SK-N-SH (cell line): ENCODE measurements around the gene SIGLEC12. TPM values are rescaled to one million over a fixed set of nuclear protein-coding genes. Genes with fewer than 3 reads are reported as not detected.

ENCODE experiments used
- CTCF ChIA-PET: fragments of 300-600, 350-600 bp; formaldehyde crosslinking; extraction: SDS; loops from one replicate; lab custom pipeline; 2021; lab: Yijun Ruan, JAX
- POLR2A ChIA-PET: fragments of 350-600 bp; sonication (Branson Sonifier 250); formaldehyde crosslinking; extraction: SDS; loops from one replicate; lab custom pipeline; 2020; ENCODE audit warnings: antibody characterized with exemption, inconsistent platforms; lab: Yijun Ruan, JAX
- DNase-seq: peaks from one replicate; pipeline ENCODE4 v3.0.0; 2012
- H2AFZ ChIP-seq: fragments of 200-600 bp; sonication (generic); 2 replicates; pipeline ENCODE4 v1.8.1; 2016; ENCODE audit warnings: antibody characterized with exemption, mild to moderate bottlenecking, low read depth
- H3F3A ChIP-seq: fragments of 200-600 bp; sonication (generic); replicated peaks from 2 replicates; pipeline ENCODE3; 2016; ENCODE audit warnings: antibody characterized with exemption, mild to moderate bottlenecking; ENCODE audit not compliant: insufficient read depth
- H3K27ac ChIP-seq, 2 experiments: fragments of 200-500 bp in 1 of 2; fragments of 200-600 bp in 1 of 2; sonication (Bioruptor generic) in 1 of 2; sonication (generic), shearing (Covaris generic) in 1 of 2; 2 replicates each; pipeline versions ENCODE4 v1.5.1 to v1.6.1; 2014 to 2016; ENCODE audit warnings: low read depth in 2 of 2, inconsistent platforms in 1 of 2, low read length in 1 of 2, mild to moderate bottlenecking in 1 of 2, mixed read lengths in 1 of 2
- H3K27me3 ChIP-seq: fragments of 200-600 bp; sonication (generic), shearing (Covaris generic); 2 replicates; pipeline ENCODE4 v1.6.1; 2016; ENCODE audit warnings: mixed run types; ENCODE audit not compliant: insufficient read depth
- H3K36me3 ChIP-seq, 2 experiments: fragments of 200-500 bp in 1 of 2; fragments of 200-600 bp in 1 of 2; sonication (Bioruptor generic) in 1 of 2; sonication (generic) in 1 of 2; replicated peaks in 1 of 2; 2 replicates each; pipeline versions ENCODE3 to v1.5.1; 2014 to 2016; ENCODE audit warnings: low read length in 1 of 2, mild to moderate bottlenecking in 1 of 2; ENCODE audit not compliant: insufficient read depth in 2 of 2, control insufficient read depth in 1 of 2
- H3K4me1 ChIP-seq, 2 experiments: fragments of 200-500 bp in 1 of 2; fragments of 200-600 bp in 1 of 2; sonication (Bioruptor generic) in 1 of 2; sonication (generic), shearing (Covaris generic) in 1 of 2; 2 replicates each; pipeline versions ENCODE4 v1.5.1 to v1.6.1; 2014 to 2016; ENCODE audit warnings: low read depth in 1 of 2, low read length in 1 of 2, mixed run types in 1 of 2; ENCODE audit not compliant: insufficient read depth in 2 of 2, control insufficient read depth in 1 of 2
- H3K4me2 ChIP-seq: fragments of 200-600 bp; sonication (generic), shearing (Covaris generic); 2 replicates; pipeline ENCODE4 v1.6.1; 2017; ENCODE audit warnings: mixed run types
- H3K4me3 ChIP-seq, 2 experiments: fragments of 200-500 bp in 1 of 2; fragments of 200-600 bp in 1 of 2; sonication (Bioruptor generic) in 1 of 2; sonication (generic), shearing (Covaris generic) in 1 of 2; 2 replicates each; pipeline versions ENCODE4 v1.5.1 to v1.8.1; 2014 to 2016; ENCODE audit warnings: low read depth in 2 of 2, inconsistent platforms in 1 of 2, low read length in 1 of 2, mild to moderate bottlenecking in 1 of 2, mixed read lengths in 1 of 2, moderate library complexity in 1 of 2
- H3K79me2 ChIP-seq: fragments of 200-600 bp; sonication (generic); 2 replicates; pipeline ENCODE4 v1.8.1; 2017; ENCODE audit warnings: mild to moderate bottlenecking; ENCODE audit not compliant: insufficient read depth
- H3K9ac ChIP-seq: fragments of 200-600 bp; sonication (generic); 2 replicates; pipeline ENCODE4 v1.6.1; 2017; ENCODE audit warnings: mixed run types
- H3K9me2 ChIP-seq: fragments of 200-600 bp; sonication (generic); 2 replicates; pipeline ENCODE4 v1.6.1; 2017; ENCODE audit warnings: mixed run types
- H3K9me3 ChIP-seq: fragments of 200-600 bp; sonication (generic); 2 replicates; pipeline ENCODE4 v1.6.1; 2017; ENCODE audit warnings: mixed run types, mild to moderate bottlenecking, moderate library complexity
- H4K20me1 ChIP-seq: fragments of 200-600 bp; sonication (generic); 2 replicates; pipeline ENCODE4 v1.6.1; 2017; ENCODE audit warnings: mild to moderate bottlenecking, mixed run types; ENCODE audit not compliant: insufficient read depth
- CTCF ChIP-seq: fragments of 200-600 bp; sonication (generic); IDR thresholded peaks from 2 replicates; pipeline ENCODE4 v1.6.1; 2017; ENCODE audit warnings: antibody characterized with exemption, mild to moderate bottlenecking, moderate library complexity
- ELF1 ChIP-seq: IDR thresholded peaks from 2 replicates; pipeline ENCODE4 v1.4.0; 2012
- EP300 ChIP-seq, 2 experiments: IDR thresholded peaks; 2 replicates each; pipeline versions ENCODE4 v1.4.0 to v1.6.1; 2012; ENCODE audit warnings: borderline replicate concordance in 1 of 2, low read depth in 1 of 2, low read length in 1 of 2
- EZH2phosphoT487 ChIP-seq: fragments of 200-600 bp; sonication (generic); IDR thresholded peaks from 2 replicates; pipeline ENCODE4 v1.6.1; 2017; ENCODE audit warnings: low read depth, mixed run types, mild to moderate bottlenecking, antibody characterized with exemption, moderate library complexity, borderline replicate concordance
- FOSL2 ChIP-seq: IDR thresholded peaks from 2 replicates; pipeline ENCODE4 v1.4.0; 2012; ENCODE audit warnings: low read depth, mild to moderate bottlenecking, moderate library complexity, borderline replicate concordance
- FOXM1 ChIP-seq: IDR thresholded peaks from 2 replicates; pipeline ENCODE4 v1.4.0; 2012; ENCODE audit warnings: low read depth, mild to moderate bottlenecking
- JUND ChIP-seq: IDR thresholded peaks from 2 replicates; pipeline ENCODE4 v1.4.0; 2012
- MAX ChIP-seq: IDR thresholded peaks from 2 replicates; pipeline ENCODE4 v1.4.0; 2012; ENCODE audit warnings: low read depth
- NFIC ChIP-seq: IDR thresholded peaks from 2 replicates; pipeline ENCODE4 v1.4.0; 2012; ENCODE audit warnings: borderline replicate concordance
- PBX3 ChIP-seq: IDR thresholded peaks from 2 replicates; pipeline ENCODE4; 2012
- POLR2AphosphoS5 ChIP-seq: IDR thresholded peaks from 2 replicates; pipeline ENCODE4 v1.6.1; 2012; ENCODE audit warnings: low read depth, low read length
- RAD21 ChIP-seq: IDR thresholded peaks from 2 replicates; pipeline ENCODE4 v1.6.1; 2012; ENCODE audit warnings: mild to moderate bottlenecking, low read length
- RFX5 ChIP-seq: IDR thresholded peaks from 2 replicates; pipeline ENCODE4 v1.6.1; 2012; ENCODE audit warnings: mild to moderate bottlenecking, improper control_type of control experiment, low read length
- RXRA ChIP-seq: IDR thresholded peaks from 2 replicates; pipeline ENCODE4 v1.4.0; 2012; ENCODE audit warnings: low read depth, mild to moderate bottlenecking, borderline replicate concordance
- SIN3A ChIP-seq: IDR thresholded peaks from 2 replicates; pipeline ENCODE4 v1.6.1; 2012; ENCODE audit warnings: low read depth, mild to moderate bottlenecking, low read length, moderate library complexity, borderline replicate concordance
- SMC3 ChIP-seq: IDR thresholded peaks from 2 replicates; pipeline ENCODE4 v1.6.1; 2012; ENCODE audit warnings: low read depth, low read length, improper control_type of control experiment
- TAF1 ChIP-seq: IDR thresholded peaks from 2 replicates; pipeline ENCODE4 v1.6.1; 2012; ENCODE audit warnings: low read depth, mild to moderate bottlenecking, low read length, moderate library complexity, borderline replicate concordance
- TEAD4 ChIP-seq: IDR thresholded peaks from 2 replicates; pipeline ENCODE4 v1.4.0; 2012; ENCODE audit warnings: mild to moderate bottlenecking, borderline replicate concordance; ENCODE audit not compliant: insufficient read depth
- YY1 ChIP-seq: IDR thresholded peaks from 2 replicates; pipeline ENCODE4 v1.4.0; 2012; ENCODE audit warnings: low read depth, mild to moderate bottlenecking
- WGBS: methylation state at CpG from one replicate; pipeline ENCODE4 v1.1.6; 2017; ENCODE audit warnings: low lambda C conversion rate; 5-methylcytosine and 5-hydroxymethylcytosine counted together
- polyA plus RNA-seq, 3 experiments: library from polyadenylated mRNA; depleted of rRNA; stranded (reverse); fragments of >200 nt; gene quantifications; 2 replicates each; pipeline ENCODE4 v1.2.3, GENCODE V29; 2012

SIGLEC12 gene
- polyA plus RNA-seq, 1 of the 3 experiments (the other 2 are of a cell fraction): not detected

- no peaks in the 10 kb centered on the region for H4K20me1 ChIP-seq
- no peaks in the 10 kb centered on the region for H3K9me2 ChIP-seq
- no peak overlapping the region for H3K9ac ChIP-seq
- ChIA-PET CTCF (interaction anchor here (0.9 kb wide), 1 partner anchor 26 kb away, joined by 5 read pairs; no protein-coding TSS in a partner anchor), POLR2A (no interaction called here)
- H3K79me2 ChIP-seq: no peaks in the 10 kb centered on the region
- no peaks in the 10 kb centered on the region for H3F3A ChIP-seq
- H3K27me3 ChIP-seq: peaks cover 30% of the 10 kb centered on the region; the same call in 1 of the 2 replicates
- H3K4me2 ChIP-seq: no peak overlapping the region
- no peaks in the 10 kb centered on the region for H3K9me3 ChIP-seq
- WGBS: 0% methylated on average over 4 of the region's 10 CpGs
- H3K4me1 ChIP-seq: no peaks in the 10 kb centered on the region
- no peaks in the 10 kb centered on the region for H3K36me3 ChIP-seq
- H3K27ac ChIP-seq: no peak overlapping the region
- no peak for TF ChIP-seq TAF1
- no peak for TF ChIP-seq FOXM1
- TF ChIP-seq PBX3: no peak
- no peak for TF ChIP-seq NFIC
- TF ChIP-seq TEAD4: no peak
- TF ChIP-seq ELF1: no peak
- no peak for TF ChIP-seq FOSL2
- TF ChIP-seq RFX5: no peak
- no peak for TF ChIP-seq JUND
- no peak for TF ChIP-seq MAX
- no peak for TF ChIP-seq CTCF
- no peak for TF ChIP-seq SMC3
- TF ChIP-seq EP300 (IDR thresholded peaks at IDR 0.05; ENCODE audit: borderline replicate concordance in 1 of 2, low read depth in 1 of 2, low read length in 1 of 2): no peak
- TF ChIP-seq RAD21: no peak
- no peak for TF ChIP-seq EZH2phosphoT487
- TF ChIP-seq SIN3A: no peak
- no peak for TF ChIP-seq POLR2AphosphoS5
- TF ChIP-seq RXRA: no peak
- no peak for TF ChIP-seq YY1
- no peak overlapping the region for H2AFZ ChIP-seq
- H3K4me3 ChIP-seq: no peak overlapping the region
- no peak for DNase-seq
These were observed 40.1 kb upstream of the SIGLEC12 start for GRCh38 chr19:51541458-51542357.
